SK-N-SH (cell line): ENCODE data around the gene ATP11A. TPM values are rescaled to one million over a fixed set of nuclear protein-coding genes. Genes with fewer than 3 reads are reported as not detected.
A peak's percentile ranks its signal among the peaks of the same experiment; 100 is the strongest.

ENCODE experiments used
- CTCF ChIA-PET: fragments of 300-600, 350-600 bp; formaldehyde crosslinking; extraction: SDS; loops from one replicate; lab custom pipeline; 2021; lab: Yijun Ruan, JAX
- POLR2A ChIA-PET: fragments of 350-600 bp; sonication (Branson Sonifier 250); formaldehyde crosslinking; extraction: SDS; loops from one replicate; lab custom pipeline; 2020; ENCODE audit warnings: antibody characterized with exemption, inconsistent platforms; lab: Yijun Ruan, JAX
- DNase-seq: peaks from one replicate; pipeline ENCODE4 v3.0.0; 2012
- H2AFZ ChIP-seq: fragments of 200-600 bp; sonication (generic); 2 replicates; pipeline ENCODE4 v1.8.1; 2016; ENCODE audit warnings: antibody characterized with exemption, mild to moderate bottlenecking, low read depth
- H3F3A ChIP-seq: fragments of 200-600 bp; sonication (generic); replicated peaks from 2 replicates; pipeline ENCODE3; 2016; ENCODE audit warnings: antibody characterized with exemption, mild to moderate bottlenecking; ENCODE audit not compliant: insufficient read depth
- H3K27ac ChIP-seq, 2 experiments: fragments of 200-500 bp in 1 of 2; fragments of 200-600 bp in 1 of 2; sonication (Bioruptor generic) in 1 of 2; sonication (generic), shearing (Covaris generic) in 1 of 2; 2 replicates each; pipeline versions ENCODE4 v1.5.1 to v1.6.1; 2014 to 2016; ENCODE audit warnings: low read depth in 2 of 2, inconsistent platforms in 1 of 2, low read length in 1 of 2, mild to moderate bottlenecking in 1 of 2, mixed read lengths in 1 of 2
- H3K27me3 ChIP-seq: fragments of 200-600 bp; sonication (generic), shearing (Covaris generic); 2 replicates; pipeline ENCODE4 v1.6.1; 2016; ENCODE audit warnings: mixed run types; ENCODE audit not compliant: insufficient read depth
- H3K36me3 ChIP-seq, 2 experiments: fragments of 200-500 bp in 1 of 2; fragments of 200-600 bp in 1 of 2; sonication (Bioruptor generic) in 1 of 2; sonication (generic) in 1 of 2; replicated peaks in 1 of 2; 2 replicates each; pipeline versions ENCODE3 to v1.5.1; 2014 to 2016; ENCODE audit warnings: low read length in 1 of 2, mild to moderate bottlenecking in 1 of 2; ENCODE audit not compliant: insufficient read depth in 2 of 2, control insufficient read depth in 1 of 2
- H3K4me1 ChIP-seq, 2 experiments: fragments of 200-500 bp in 1 of 2; fragments of 200-600 bp in 1 of 2; sonication (Bioruptor generic) in 1 of 2; sonication (generic), shearing (Covaris generic) in 1 of 2; 2 replicates each; pipeline versions ENCODE4 v1.5.1 to v1.6.1; 2014 to 2016; ENCODE audit warnings: low read depth in 1 of 2, low read length in 1 of 2, mixed run types in 1 of 2; ENCODE audit not compliant: insufficient read depth in 2 of 2, control insufficient read depth in 1 of 2
- H3K4me2 ChIP-seq: fragments of 200-600 bp; sonication (generic), shearing (Covaris generic); 2 replicates; pipeline ENCODE4 v1.6.1; 2017; ENCODE audit warnings: mixed run types
- H3K4me3 ChIP-seq, 2 experiments: fragments of 200-500 bp in 1 of 2; fragments of 200-600 bp in 1 of 2; sonication (Bioruptor generic) in 1 of 2; sonication (generic), shearing (Covaris generic) in 1 of 2; 2 replicates each; pipeline versions ENCODE4 v1.5.1 to v1.8.1; 2014 to 2016; ENCODE audit warnings: low read depth in 2 of 2, inconsistent platforms in 1 of 2, low read length in 1 of 2, mild to moderate bottlenecking in 1 of 2, mixed read lengths in 1 of 2, moderate library complexity in 1 of 2
- H3K79me2 ChIP-seq: fragments of 200-600 bp; sonication (generic); 2 replicates; pipeline ENCODE4 v1.8.1; 2017; ENCODE audit warnings: mild to moderate bottlenecking; ENCODE audit not compliant: insufficient read depth
- H3K9ac ChIP-seq: fragments of 200-600 bp; sonication (generic); 2 replicates; pipeline ENCODE4 v1.6.1; 2017; ENCODE audit warnings: mixed run types
- H3K9me2 ChIP-seq: fragments of 200-600 bp; sonication (generic); 2 replicates; pipeline ENCODE4 v1.6.1; 2017; ENCODE audit warnings: mixed run types
- H3K9me3 ChIP-seq: fragments of 200-600 bp; sonication (generic); 2 replicates; pipeline ENCODE4 v1.6.1; 2017; ENCODE audit warnings: mixed run types, mild to moderate bottlenecking, moderate library complexity
- H4K20me1 ChIP-seq: fragments of 200-600 bp; sonication (generic); 2 replicates; pipeline ENCODE4 v1.6.1; 2017; ENCODE audit warnings: mild to moderate bottlenecking, mixed run types; ENCODE audit not compliant: insufficient read depth
- CHD2 ChIP-seq: fragments of 150-350 bp; IDR thresholded peaks from 2 replicates; pipeline ENCODE4 v1.6.1; 2018; ENCODE audit warnings: low read length; ENCODE audit not compliant: partially characterized antibody
- FOXM1 ChIP-seq: IDR thresholded peaks from 2 replicates; pipeline ENCODE4 v1.4.0; 2012; ENCODE audit warnings: low read depth, mild to moderate bottlenecking
- GATA2 ChIP-seq: sonication (generic); formaldehyde crosslinking; IDR thresholded peaks from 2 replicates; pipeline ENCODE4 v1.5.0; 2020; ENCODE audit warnings: mild to moderate bottlenecking, missing genetic modification reagents
- MEF2A ChIP-seq: IDR thresholded peaks from 2 replicates; pipeline ENCODE4 v1.4.0; 2012; ENCODE audit warnings: low read depth, borderline replicate concordance
- MXI1 ChIP-seq: IDR thresholded peaks from 2 replicates; pipeline ENCODE4 v1.6.1; 2012; ENCODE audit warnings: mild to moderate bottlenecking, low read depth, low read length, improper control_type of control experiment
- NFIC ChIP-seq: IDR thresholded peaks from 2 replicates; pipeline ENCODE4 v1.4.0; 2012; ENCODE audit warnings: borderline replicate concordance
- NRF1 ChIP-seq: IDR thresholded peaks from 2 replicates; pipeline ENCODE4 v1.6.1; 2012; ENCODE audit warnings: low read depth, mild to moderate bottlenecking, low read length
- RCOR1 ChIP-seq: fragments of 150-350 bp; IDR thresholded peaks from 2 replicates; pipeline ENCODE4 v1.6.1; 2017; ENCODE audit warnings: antibody characterized with exemption, low read length
- RFX5 ChIP-seq: IDR thresholded peaks from 2 replicates; pipeline ENCODE4 v1.6.1; 2012; ENCODE audit warnings: mild to moderate bottlenecking, improper control_type of control experiment, low read length
- SIN3A ChIP-seq: IDR thresholded peaks from 2 replicates; pipeline ENCODE4 v1.6.1; 2012; ENCODE audit warnings: low read depth, mild to moderate bottlenecking, low read length, moderate library complexity, borderline replicate concordance
- SMC3 ChIP-seq: IDR thresholded peaks from 2 replicates; pipeline ENCODE4 v1.6.1; 2012; ENCODE audit warnings: low read depth, low read length, improper control_type of control experiment
- TEAD4 ChIP-seq: IDR thresholded peaks from 2 replicates; pipeline ENCODE4 v1.4.0; 2012; ENCODE audit warnings: mild to moderate bottlenecking, borderline replicate concordance; ENCODE audit not compliant: insufficient read depth
- YY1 ChIP-seq: IDR thresholded peaks from 2 replicates; pipeline ENCODE4 v1.4.0; 2012; ENCODE audit warnings: low read depth, mild to moderate bottlenecking
- WGBS: methylation state at CpG from one replicate; pipeline ENCODE4 v1.1.6; 2017; ENCODE audit warnings: low lambda C conversion rate; 5-methylcytosine and 5-hydroxymethylcytosine counted together
- polyA plus RNA-seq, 3 experiments: library from polyadenylated mRNA; depleted of rRNA; stranded (reverse); fragments of >200 nt; gene quantifications; 2 replicates each; pipeline ENCODE4 v1.2.3, GENCODE V29; 2012
- TF ChIP-seq, protein P1 (sequence below): fragments of 200-600 bp; sonication (generic); IDR thresholded peaks from 2 replicates; pipeline ENCODE4 v1.6.1; 2017; ENCODE audit warnings: antibody characterized with exemption, mild to moderate bottlenecking, moderate library complexity
- TF ChIP-seq, protein P2 (sequence below): IDR thresholded peaks from 2 replicates; pipeline ENCODE4; 2012
- TF ChIP-seq, protein P3 (sequence below): IDR thresholded peaks from 2 replicates; pipeline ENCODE4 v1.4.0; 2012; ENCODE audit warnings: low read depth, borderline replicate concordance
- TF ChIP-seq, protein P4 (sequence below): fragments of 150-350 bp; IDR thresholded peaks from 2 replicates; pipeline ENCODE4 v1.6.1; 2017; ENCODE audit warnings: antibody characterized with exemption, low read length, low read depth, borderline replicate concordance
- TF ChIP-seq, protein P5 (sequence below): fragments of 150-350 bp; IDR thresholded peaks from 2 replicates; pipeline ENCODE4 v1.6.1; 2016; ENCODE audit warnings: mild to moderate bottlenecking, low read depth, low read length

The ATP11A gene
- polyA plus RNA-seq, 1 of the 3 experiments (the other 2 are of a cell fraction) = 4.1 TPM

DNA sequence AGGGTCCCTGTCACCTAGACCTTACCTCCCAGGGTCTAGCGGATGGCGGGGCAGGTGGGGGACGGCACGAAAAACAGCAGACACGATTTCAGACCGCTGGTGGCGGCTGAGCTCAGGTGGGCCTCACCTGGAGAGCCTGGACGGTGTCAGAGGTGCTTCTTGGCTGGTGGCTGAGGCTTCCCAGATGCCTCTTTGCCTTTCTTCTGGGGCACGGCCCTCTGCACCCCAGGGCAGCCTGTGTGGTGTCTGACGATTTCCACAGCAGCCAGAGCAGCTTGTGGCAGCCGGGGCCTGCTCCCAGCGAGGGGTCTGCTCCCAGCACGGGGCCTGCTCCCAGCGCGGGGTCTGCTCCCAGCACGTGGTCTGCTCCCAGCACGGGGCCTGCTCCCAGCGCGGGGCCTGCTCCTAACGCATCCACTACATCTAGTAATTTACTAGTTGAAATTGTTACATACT, 66.7 kb downstream of the ATP11A start:
- no peaks in the 10 kb centered on the region for H3K27me3 ChIP-seq
- POLR2A ChIA-PET = interaction anchor here (0.5 kb wide), 1 partner anchor 229 kb away, joined by 7 read pairs; no protein-coding TSS in a partner anchor
- H3K27ac ChIP-seq = no peak overlapping the region; a peak in 1 of 4 replicates
- peak; percentile 62 for DNase-seq
- no peak overlapping the region for H2AFZ ChIP-seq
- 93% methylated on average over 8 of the region's 20 CpGs for WGBS
- no peak overlapping the region for H3K4me2 ChIP-seq
- no peaks in the 10 kb centered on the region for H3F3A ChIP-seq
- H3K79me2 ChIP-seq = no peaks in the 10 kb centered on the region; the same call in 1 of the 2 replicates
- H3K9me2 ChIP-seq = no peaks in the 10 kb centered on the region
- TF ChIP-seq, protein P1, sequence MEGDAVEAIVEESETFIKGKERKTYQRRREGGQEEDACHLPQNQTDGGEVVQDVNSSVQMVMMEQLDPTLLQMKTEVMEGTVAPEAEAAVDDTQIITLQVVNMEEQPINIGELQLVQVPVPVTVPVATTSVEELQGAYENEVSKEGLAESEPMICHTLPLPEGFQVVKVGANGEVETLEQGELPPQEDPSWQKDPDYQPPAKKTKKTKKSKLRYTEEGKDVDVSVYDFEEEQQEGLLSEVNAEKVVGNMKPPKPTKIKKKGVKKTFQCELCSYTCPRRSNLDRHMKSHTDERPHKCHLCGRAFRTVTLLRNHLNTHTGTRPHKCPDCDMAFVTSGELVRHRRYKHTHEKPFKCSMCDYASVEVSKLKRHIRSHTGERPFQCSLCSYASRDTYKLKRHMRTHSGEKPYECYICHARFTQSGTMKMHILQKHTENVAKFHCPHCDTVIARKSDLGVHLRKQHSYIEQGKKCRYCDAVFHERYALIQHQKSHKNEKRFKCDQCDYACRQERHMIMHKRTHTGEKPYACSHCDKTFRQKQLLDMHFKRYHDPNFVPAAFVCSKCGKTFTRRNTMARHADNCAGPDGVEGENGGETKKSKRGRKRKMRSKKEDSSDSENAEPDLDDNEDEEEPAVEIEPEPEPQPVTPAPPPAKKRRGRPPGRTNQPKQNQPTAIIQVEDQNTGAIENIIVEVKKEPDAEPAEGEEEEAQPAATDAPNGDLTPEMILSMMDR = no peak
- TF ChIP-seq NRF1 (no peak), SMC3 (no peak), RFX5 (no peak), YY1 (no peak)
- TF ChIP-seq, protein P2, sequence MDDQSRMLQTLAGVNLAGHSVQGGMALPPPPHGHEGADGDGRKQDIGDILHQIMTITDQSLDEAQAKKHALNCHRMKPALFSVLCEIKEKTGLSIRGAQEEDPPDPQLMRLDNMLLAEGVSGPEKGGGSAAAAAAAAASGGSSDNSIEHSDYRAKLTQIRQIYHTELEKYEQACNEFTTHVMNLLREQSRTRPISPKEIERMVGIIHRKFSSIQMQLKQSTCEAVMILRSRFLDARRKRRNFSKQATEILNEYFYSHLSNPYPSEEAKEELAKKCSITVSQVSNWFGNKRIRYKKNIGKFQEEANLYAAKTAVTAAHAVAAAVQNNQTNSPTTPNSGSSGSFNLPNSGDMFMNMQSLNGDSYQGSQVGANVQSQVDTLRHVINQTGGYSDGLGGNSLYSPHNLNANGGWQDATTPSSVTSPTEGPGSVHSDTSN = no peak
- H3K4me3 ChIP-seq = no peak overlapping the region
- H3K9ac ChIP-seq = no peak overlapping the region
- no peaks in the 10 kb centered on the region for H3K9me3 ChIP-seq
- peaks cover 0 to 6% of the 10 kb centered on the region in 2 experiments; a peak in 1 of 4 replicates for H3K4me1 ChIP-seq
- CTCF ChIA-PET = interaction anchor here (1.3 to 1.5 kb wide), 2 partner anchors 16 to 83 kb away, joined by 3 read pairs; no protein-coding TSS in a partner anchor
- no peaks in the 10 kb centered on the region for H4K20me1 ChIP-seq
- peaks cover 0 to 2% of the 10 kb centered on the region in 2 experiments for H3K36me3 ChIP-seq

DNA sequence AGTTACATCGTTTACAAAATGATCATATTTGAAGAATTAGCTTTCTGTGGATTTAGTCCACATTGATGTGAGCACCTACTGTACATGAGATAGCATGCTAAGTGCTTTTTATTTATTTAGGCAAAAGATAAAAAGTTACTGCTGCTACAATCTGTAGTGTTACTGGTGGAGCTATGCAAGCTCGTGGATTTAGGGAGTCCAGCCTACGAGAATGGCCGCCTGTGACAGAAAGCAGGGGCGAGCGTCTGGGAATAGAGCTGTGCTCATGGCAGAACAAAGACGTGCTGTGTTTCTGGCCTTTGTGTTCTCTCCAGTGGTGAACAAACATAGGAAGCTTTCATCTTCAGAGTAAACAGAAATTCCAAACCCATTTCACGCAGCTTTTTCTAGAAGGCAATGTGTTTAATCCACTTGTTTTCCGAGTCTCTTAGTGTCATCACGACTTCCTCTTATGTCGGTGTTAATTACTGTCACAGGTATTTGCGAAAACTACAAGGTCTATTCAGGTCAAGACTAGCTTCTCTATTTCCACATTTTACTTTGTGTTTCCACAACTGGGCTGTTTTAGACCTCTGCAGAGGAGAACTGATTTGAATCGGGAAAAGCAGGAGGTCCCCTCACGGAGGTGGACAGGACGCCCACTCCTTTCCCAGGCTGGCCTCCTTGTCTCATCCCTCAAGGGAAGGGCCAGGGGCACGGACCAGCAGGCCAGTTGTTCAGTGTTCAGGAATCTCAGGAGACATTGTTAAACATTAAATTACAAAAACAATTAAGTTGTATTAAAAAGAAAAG, 67.3 kb downstream of the ATP11A start:
- DNase-seq = no peak
- Histone ChIP-seq H3K9me3 (no peaks in the 10 kb centered on the region), H3K4me1 (peaks cover 0 to 11% of the 10 kb centered on the region in 2 experiments; a peak in 1 of 4 replicates), H3K27me3 (no peaks in the 10 kb centered on the region), H3K36me3 (peaks cover 0 to 2% of the 10 kb centered on the region in 2 experiments), H3K4me3 (no peak overlapping the region), H3K9ac (no peak overlapping the region), H4K20me1 (no peaks in the 10 kb centered on the region), H3K9me2 (no peaks in the 10 kb centered on the region), H3F3A (no peaks in the 10 kb centered on the region), H2AFZ (no peak overlapping the region), H3K27ac (no peak overlapping the region; a peak in 1 of 4 replicates), H3K4me2 (no peak overlapping the region), H3K79me2 (no peaks in the 10 kb centered on the region; the same call in 1 of the 2 replicates)
- CTCF ChIA-PET = interaction anchor here (1.3 to 1.5 kb wide), 2 partner anchors 17 to 82 kb away, joined by 3 read pairs; no protein-coding TSS in a partner anchor
- POLR2A ChIA-PET = interaction anchor here (0.5 kb wide), 1 partner anchor 228 kb away, joined by 7 read pairs; no protein-coding TSS in a partner anchor
- WGBS = 89% methylated on average over 16 of the region's 16 CpGs
- no peak for TF ChIP-seq SMC3
- TF ChIP-seq MXI1 = no peak
- no peak for TF ChIP-seq FOXM1
- no peak for TF ChIP-seq NFIC
- TF ChIP-seq, protein P3, sequence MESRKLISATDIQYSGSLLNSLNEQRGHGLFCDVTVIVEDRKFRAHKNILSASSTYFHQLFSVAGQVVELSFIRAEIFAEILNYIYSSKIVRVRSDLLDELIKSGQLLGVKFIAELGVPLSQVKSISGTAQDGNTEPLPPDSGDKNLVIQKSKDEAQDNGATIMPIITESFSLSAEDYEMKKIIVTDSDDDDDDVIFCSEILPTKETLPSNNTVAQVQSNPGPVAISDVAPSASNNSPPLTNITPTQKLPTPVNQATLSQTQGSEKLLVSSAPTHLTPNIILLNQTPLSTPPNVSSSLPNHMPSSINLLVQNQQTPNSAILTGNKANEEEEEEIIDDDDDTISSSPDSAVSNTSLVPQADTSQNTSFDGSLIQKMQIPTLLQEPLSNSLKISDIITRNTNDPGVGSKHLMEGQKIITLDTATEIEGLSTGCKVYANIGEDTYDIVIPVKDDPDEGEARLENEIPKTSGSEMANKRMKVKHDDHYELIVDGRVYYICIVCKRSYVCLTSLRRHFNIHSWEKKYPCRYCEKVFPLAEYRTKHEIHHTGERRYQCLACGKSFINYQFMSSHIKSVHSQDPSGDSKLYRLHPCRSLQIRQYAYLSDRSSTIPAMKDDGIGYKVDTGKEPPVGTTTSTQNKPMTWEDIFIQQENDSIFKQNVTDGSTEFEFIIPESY = no peak
- no peak for TF ChIP-seq TEAD4
- no peak for TF ChIP-seq GATA2
- TF ChIP-seq CHD2 = no peak
- TF ChIP-seq, protein P4, sequence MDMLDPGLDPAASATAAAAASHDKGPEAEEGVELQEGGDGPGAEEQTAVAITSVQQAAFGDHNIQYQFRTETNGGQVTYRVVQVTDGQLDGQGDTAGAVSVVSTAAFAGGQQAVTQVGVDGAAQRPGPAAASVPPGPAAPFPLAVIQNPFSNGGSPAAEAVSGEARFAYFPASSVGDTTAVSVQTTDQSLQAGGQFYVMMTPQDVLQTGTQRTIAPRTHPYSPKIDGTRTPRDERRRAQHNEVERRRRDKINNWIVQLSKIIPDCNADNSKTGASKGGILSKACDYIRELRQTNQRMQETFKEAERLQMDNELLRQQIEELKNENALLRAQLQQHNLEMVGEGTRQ = no peak
- no peak for TF ChIP-seq RCOR1
- no peak for TF ChIP-seq MEF2A
- no peak for TF ChIP-seq SIN3A
- TF ChIP-seq, protein P5, sequence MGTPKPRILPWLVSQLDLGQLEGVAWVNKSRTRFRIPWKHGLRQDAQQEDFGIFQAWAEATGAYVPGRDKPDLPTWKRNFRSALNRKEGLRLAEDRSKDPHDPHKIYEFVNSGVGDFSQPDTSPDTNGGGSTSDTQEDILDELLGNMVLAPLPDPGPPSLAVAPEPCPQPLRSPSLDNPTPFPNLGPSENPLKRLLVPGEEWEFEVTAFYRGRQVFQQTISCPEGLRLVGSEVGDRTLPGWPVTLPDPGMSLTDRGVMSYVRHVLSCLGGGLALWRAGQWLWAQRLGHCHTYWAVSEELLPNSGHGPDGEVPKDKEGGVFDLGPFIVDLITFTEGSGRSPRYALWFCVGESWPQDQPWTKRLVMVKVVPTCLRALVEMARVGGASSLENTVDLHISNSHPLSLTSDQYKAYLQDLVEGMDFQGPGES = no peak
